RWPE1 (cell line): Measurements from ENCODE around the gene C10orf71.

Experiments
- CTCF ChIA-PET: fragments of 350-600 bp; sonication (Branson Sonifier 250); formaldehyde crosslinking; extraction: SDS; loops from one replicate; lab custom pipeline; 2021; lab: Yijun Ruan, JAX
- POLR2A ChIA-PET: fragments of 400-600 bp; formaldehyde crosslinking; extraction: SDS; loops from one replicate; lab custom pipeline; 2020; ENCODE audit warnings: antibody characterized with exemption; ENCODE audit not compliant: low non-redundant PET; lab: Yijun Ruan, JAX
- DNase-seq: peaks from one replicate; pipeline ENCODE4 v3.0.0; 2012; ENCODE audit warnings: low spot score
- H3K27ac ChIP-seq: fragments of 450-650 bp; 2 replicates; pipeline ENCODE4 v1.5.1; 2017
- CTCF ChIP-seq: fragments of 450-650 bp; conservative IDR thresholded peaks from 2 replicates; pipeline ENCODE4 v1.5.1; 2017; ENCODE audit warnings: low read depth, mild to moderate bottlenecking

C10orf71 gene

GRCh38 chr10:49312246-49312869, 13.4 kb downstream of the C10orf71 start:
- CTCF ChIA-PET = no interaction called here
- DNase-seq = no peak
- no peak overlapping the region for H3K27ac ChIP-seq
- TF ChIP-seq CTCF = no peak
- POLR2A ChIA-PET = no interaction called here

- no peak overlapping the region for H3K27ac ChIP-seq
- CTCF ChIA-PET = no interaction called here
- POLR2A ChIA-PET = no interaction called here
- TF ChIP-seq CTCF = no peak
- DNase-seq = no peak
Measured at GRCh38 chr10:49313501-49314070, 14.6 kb downstream of the C10orf71 start.

GRCh38 chr10:49314806-49315205, 15.8 kb downstream of the C10orf71 start:
- ChIA-PET POLR2A (interaction anchor here (0.5 kb wide), 1 partner anchor 333 kb away, joined by 5 read pairs; no protein-coding TSS in a partner anchor), CTCF (no interaction called here)
- no peak for DNase-seq
- no peak for TF ChIP-seq CTCF
- H3K27ac ChIP-seq = no peak overlapping the region

- ChIA-PET CTCF (no interaction called here), POLR2A (no interaction called here)
- no peak for DNase-seq
- no peak for TF ChIP-seq CTCF
- H3K27ac ChIP-seq = no peak overlapping the region
Measured at GRCh38 chr10:49318028-49318427, 19.1 kb downstream of the C10orf71 start.

GRCh38 chr10:49318755-49319154, 19.8 kb downstream of the C10orf71 start:
- H3K27ac ChIP-seq = no peak overlapping the region
- POLR2A ChIA-PET = no interaction called here
- CTCF ChIA-PET = no interaction called here
- no peak for TF ChIP-seq CTCF
- no peak for DNase-seq

GRCh38 chr10:49319206-49319605, 20.2 kb downstream of the C10orf71 start:
- ChIA-PET POLR2A (no interaction called here), CTCF (no interaction called here)
- no peak for DNase-seq
- TF ChIP-seq CTCF = no peak
- no peak overlapping the region for H3K27ac ChIP-seq
